ENCODE data around the gene JARID2.

- TF ChIP-seq CTCF (optimal IDR thresholded peaks at IDR 0.05 in 1 of 3, IDR thresholded peaks at IDR 0.05 in 1 of 3, conservative IDR thresholded peaks at IDR 0.05 in 1 of 3; ENCODE audit: extremely low read depth in 1 of 3, insufficient read depth in 2 of 3, low read length in 3 of 3) (no peak), EZH2 (IDR thresholded peaks at IDR 0.05; ENCODE audit: low read length) (no peak)
These were observed 89.5 kb downstream of the JARID2 start for GRCh38 chr6:15335385-15335784.

Measured in keratinocyte (primary cell).